ENCODE measurements around the gene GOLIM4.

The GOLIM4 gene

GRCh38 chr3:168083906-168084305 is 11.8 kb downstream of the GOLIM4 start:
- Histone ChIP-seq H3K4me3 (no peak overlapping the region), H3K27ac (no peak overlapping the region)
- DNase-seq (ENCODE audit: low spot score) = no peak
- no peak for TF ChIP-seq CTCF (IDR thresholded peaks at IDR 0.05)

- H3K27ac ChIP-seq = no peak overlapping the region
- TF ChIP-seq CTCF (IDR thresholded peaks at IDR 0.05) = no peak
- no peak for DNase-seq (ENCODE audit: low spot score)
- H3K4me3 ChIP-seq = no peak overlapping the region
These were observed 13.9 kb downstream of the GOLIM4 start for GRCh38 chr3:168081856-168082255.

GRCh38 chr3:168081171-168081771 is 14.5 kb downstream of the GOLIM4 start:
- Histone ChIP-seq H3K27ac (no peak overlapping the region), H3K4me3 (no peak overlapping the region)
- TF ChIP-seq CTCF (IDR thresholded peaks at IDR 0.05) = no peak
- no peak for DNase-seq (ENCODE audit: low spot score)

- Histone ChIP-seq H3K27ac (no peak overlapping the region), H3K4me3 (no peak overlapping the region)
- no peak for DNase-seq (ENCODE audit: low spot score)
- no peak for TF ChIP-seq CTCF (IDR thresholded peaks at IDR 0.05)
These were observed 15.1 kb downstream of the GOLIM4 start for GRCh38 chr3:168080499-168081170.

- no peak for DNase-seq (ENCODE audit: low spot score)
- no peak overlapping the region for H3K27ac ChIP-seq
These were observed 15.7 kb downstream of the GOLIM4 start for GRCh38 chr3:168080022-168080421.

GRCh38 chr3:168077091-168077490 is 18.6 kb downstream of the GOLIM4 start:
- no peak for DNase-seq (ENCODE audit: low spot score)
- H3K27ac ChIP-seq = no peak overlapping the region
- no peak overlapping the region for H3K4me3 ChIP-seq
- no peak for TF ChIP-seq CTCF (IDR thresholded peaks at IDR 0.05)

More at GRCh38 chr3:168080022-168080421, 15.7 kb downstream of the GOLIM4 start:
- no peak overlapping the region for H3K4me3 ChIP-seq
- TF ChIP-seq CTCF (IDR thresholded peaks at IDR 0.05) = no peak

All from coronary artery (tissue), 2 donors.